OCI-LY1 (cell line): Measurements from ENCODE around the gene DPAGT1.

Source experiments
- H2AFZ ChIP-seq: fragments of 200-600 bp; sonication (generic), shearing (Covaris generic); 2 replicates; pipeline ENCODE4 v1.6.0; 2014; ENCODE audit warnings: antibody characterized with exemption, mild to moderate bottlenecking, low read length
- H3F3A ChIP-seq: fragments of 200-600 bp; sonication (generic), shearing (Covaris generic); 2 replicates; pipeline ENCODE4 v1.6.0; 2014; ENCODE audit warnings: mild to moderate bottlenecking, antibody characterized with exemption, low read length, moderate library complexity; ENCODE audit not compliant: insufficient read depth
- H3K27ac ChIP-seq: fragments of 200-600 bp; sonication (generic); 2 replicates; pipeline ENCODE4 v1.5.1; 2014; ENCODE audit warnings: low read length, mixed run types, mild to moderate bottlenecking, low read depth; ENCODE audit not compliant: poor library complexity, severe bottlenecking
- H3K27me3 ChIP-seq: fragments of 200-600 bp; sonication (generic); 2 replicates; pipeline ENCODE4 v1.6.0; 2014; ENCODE audit warnings: antibody characterized with exemption, mild to moderate bottlenecking, low read length, moderate library complexity; ENCODE audit not compliant: insufficient read depth
- H3K36me3 ChIP-seq: fragments of 200-600 bp; sonication (generic); 2 replicates; pipeline ENCODE4 v1.6.1; 2014; ENCODE audit warnings: mild to moderate bottlenecking, antibody characterized with exemption, low read length, moderate library complexity, mixed read lengths; ENCODE audit not compliant: insufficient read depth
- H3K4me1 ChIP-seq: fragments of 200-600 bp; sonication (generic); 2 replicates; pipeline ENCODE4 v1.5.1; 2014; ENCODE audit warnings: mild to moderate bottlenecking, low read length, moderate library complexity; ENCODE audit not compliant: insufficient read depth, severe bottlenecking
- H3K4me2 ChIP-seq: fragments of 200-600 bp; sonication (generic), shearing (Covaris generic); 2 replicates; pipeline ENCODE4 v1.6.1; 2014; ENCODE audit warnings: low read length
- H3K4me3 ChIP-seq: fragments of 200-600 bp; sonication (generic); 2 replicates; pipeline ENCODE4 v1.5.1; 2014; ENCODE audit warnings: low read length, low read depth, mild to moderate bottlenecking, mixed read lengths; ENCODE audit not compliant: poor library complexity, severe bottlenecking
- H3K79me2 ChIP-seq: fragments of 200-600 bp; shearing (Covaris generic); 2 replicates; pipeline ENCODE4 v1.6.1; 2016; ENCODE audit warnings: mixed run types, low read length, mixed read lengths; ENCODE audit not compliant: insufficient read depth
- H3K9ac ChIP-seq: fragments of 200-600 bp; sonication (generic), shearing (Covaris generic); 2 replicates; pipeline ENCODE4 v1.6.1; 2014; ENCODE audit warnings: mild to moderate bottlenecking, low read length, mixed read lengths
- H3K9me2 ChIP-seq: fragments of 200-600 bp; sonication (generic), shearing (Covaris generic); 2 replicates; pipeline ENCODE4 v1.6.1; 2014; ENCODE audit warnings: low read depth, mild to moderate bottlenecking, low read length, mixed read lengths
- H3K9me3 ChIP-seq: fragments of 200-600 bp; shearing (Covaris generic); 2 replicates; pipeline ENCODE4 v1.6.1; 2014; ENCODE audit warnings: low read length, mixed read lengths
- H4K20me1 ChIP-seq: fragments of 200-600 bp; sonication (generic), shearing (Covaris generic); 2 replicates; pipeline ENCODE4 v1.6.0; 2016; ENCODE audit warnings: mild to moderate bottlenecking, low read length; ENCODE audit not compliant: insufficient read depth
- CTCF ChIP-seq: fragments of 200-600 bp; sonication (generic), shearing (Covaris generic); IDR thresholded peaks from 2 replicates; pipeline ENCODE4 v1.5.1; 2017; ENCODE audit warnings: mild to moderate bottlenecking, antibody characterized with exemption, low read length, moderate library complexity, mixed read lengths
- EZH2 ChIP-seq: fragments of 200-600 bp; sonication (generic), shearing (Covaris generic); IDR thresholded peaks from 2 replicates; pipeline ENCODE4 v1.8.0; 2017; ENCODE audit warnings: borderline replicate concordance, mixed run types, mild to moderate bottlenecking, antibody characterized with exemption, low read length, moderate library complexity, mixed read lengths

Gene DPAGT1

GRCh38 chr11:119094816-119095065 is 6.9 kb downstream of the DPAGT1 start:
- no peaks in the 10 kb centered on the region for H3K9me3 ChIP-seq
- H3K27ac ChIP-seq = peak overlapping the region; percentile 86
- H3F3A ChIP-seq = peaks cover 3% of the 10 kb centered on the region
- H3K27me3 ChIP-seq = no peaks in the 10 kb centered on the region
- peaks cover 39% of the 10 kb centered on the region for H3K4me1 ChIP-seq
- peak overlapping the region; percentile 100 for H3K4me3 ChIP-seq
- no peaks in the 10 kb centered on the region for H4K20me1 ChIP-seq
- peaks cover 18% of the 10 kb centered on the region for H3K79me2 ChIP-seq
- no peak overlapping the region for H2AFZ ChIP-seq
- H3K4me2 ChIP-seq = peak overlapping the region; percentile 97
- peak; percentile 45 for TF ChIP-seq CTCF
- no peak for TF ChIP-seq EZH2
- no peaks in the 10 kb centered on the region for H3K9me2 ChIP-seq
- peaks cover 75% of the 10 kb centered on the region for H3K36me3 ChIP-seq
- peak overlapping the region; percentile 100 for H3K9ac ChIP-seq

GRCh38 chr11:119093942-119094815 is 7.5 kb downstream of the DPAGT1 start:
- peak overlapping the region; percentile 100 for H3K9ac ChIP-seq
- peaks cover 36% of the 10 kb centered on the region for H3K4me1 ChIP-seq
- H3K9me3 ChIP-seq = no peaks in the 10 kb centered on the region
- no peak overlapping the region for H2AFZ ChIP-seq
- peaks cover 75% of the 10 kb centered on the region for H3K36me3 ChIP-seq
- no peaks in the 10 kb centered on the region for H3K27me3 ChIP-seq
- H4K20me1 ChIP-seq = no peaks in the 10 kb centered on the region
- peaks cover 3% of the 10 kb centered on the region for H3F3A ChIP-seq
- H3K27ac ChIP-seq = peak overlapping the region; percentile 86
- no peak for TF ChIP-seq CTCF
- H3K79me2 ChIP-seq = peaks cover 18% of the 10 kb centered on the region
- peak overlapping the region; percentile 100 for H3K4me3 ChIP-seq
- H3K4me2 ChIP-seq = peak overlapping the region; percentile 97
- H3K9me2 ChIP-seq = no peaks in the 10 kb centered on the region

GRCh38 chr11:119092880-119093842 is 8.5 kb downstream of the DPAGT1 start:
- Histone ChIP-seq H3K27ac (peak overlapping the region; percentile 86), H2AFZ (no peak overlapping the region), H3K9me3 (no peaks in the 10 kb centered on the region), H3K9ac (peak overlapping the region; percentile 100), H3K79me2 (peaks cover 18% of the 10 kb centered on the region), H3K4me3 (peak overlapping the region; percentile 100), H3K9me2 (no peaks in the 10 kb centered on the region), H3K36me3 (peaks cover 68% of the 10 kb centered on the region), H3K4me1 (peaks cover 33% of the 10 kb centered on the region), H3K4me2 (peak overlapping the region; percentile 97), H4K20me1 (no peaks in the 10 kb centered on the region), H3F3A (peaks cover 3% of the 10 kb centered on the region), H3K27me3 (no peaks in the 10 kb centered on the region)
- TF ChIP-seq CTCF (no peak), EZH2 (no peak)
